Measurements from ENCODE around the gene PANX1. TPM values are rescaled to one million over a fixed set of nuclear protein-coding genes. Genes with fewer than 3 reads are reported as not detected.

PANX1 gene
- total and polyA plus RNA-seq, 2 experiments from 2014 or later: 25.1 to 58.1 TPM

GRCh38 chr11:94120946-94121345 lies 7.7 kb upstream of the PANX1 start:
- WGBS (ENCODE audit: low lambda C conversion rate, missing lambda C conversion rate): 89% methylated on average over 6 of the region's 6 CpGs
- Histone ChIP-seq H2AFZ (no peak overlapping the region), H3K36me3 (replicated peaks; ENCODE audit: insufficient read depth, low read depth) (no peaks in the 10 kb centered on the region), H4K20me1 (ENCODE audit: insufficient read depth, poor library complexity, severe bottlenecking) (no peaks in the 10 kb centered on the region), H3K9me3 (ENCODE audit: low read depth) (no peaks in the 10 kb centered on the region), H3K79me2 (peaks cover 3% of the 10 kb centered on the region), H3K27ac (no peak overlapping the region), H3K4me2 (no peak overlapping the region), H3K27me3 (no peaks in the 10 kb centered on the region), H3K4me3 (no peak overlapping the region), H3K4me1 (ENCODE audit: insufficient read depth) (no peaks in the 10 kb centered on the region), H3K9me2 (replicated peaks; ENCODE audit: insufficient read depth) (no peaks in the 10 kb centered on the region)
- DNase-seq (ENCODE audit: low spot score): no peak
- no peak for TF ChIP-seq EZH2 (IDR thresholded peaks at IDR 0.05; ENCODE audit: borderline replicate concordance)
- TF ChIP-seq CTCF (IDR thresholded peaks at IDR 0.05; ENCODE audit: poor library complexity): no peak
- TF ChIP-seq EZH2phosphoT487 (IDR thresholded peaks at IDR 0.05; ENCODE audit: low read depth, severe bottlenecking, unreplicated experiment): no peak

DNA sequence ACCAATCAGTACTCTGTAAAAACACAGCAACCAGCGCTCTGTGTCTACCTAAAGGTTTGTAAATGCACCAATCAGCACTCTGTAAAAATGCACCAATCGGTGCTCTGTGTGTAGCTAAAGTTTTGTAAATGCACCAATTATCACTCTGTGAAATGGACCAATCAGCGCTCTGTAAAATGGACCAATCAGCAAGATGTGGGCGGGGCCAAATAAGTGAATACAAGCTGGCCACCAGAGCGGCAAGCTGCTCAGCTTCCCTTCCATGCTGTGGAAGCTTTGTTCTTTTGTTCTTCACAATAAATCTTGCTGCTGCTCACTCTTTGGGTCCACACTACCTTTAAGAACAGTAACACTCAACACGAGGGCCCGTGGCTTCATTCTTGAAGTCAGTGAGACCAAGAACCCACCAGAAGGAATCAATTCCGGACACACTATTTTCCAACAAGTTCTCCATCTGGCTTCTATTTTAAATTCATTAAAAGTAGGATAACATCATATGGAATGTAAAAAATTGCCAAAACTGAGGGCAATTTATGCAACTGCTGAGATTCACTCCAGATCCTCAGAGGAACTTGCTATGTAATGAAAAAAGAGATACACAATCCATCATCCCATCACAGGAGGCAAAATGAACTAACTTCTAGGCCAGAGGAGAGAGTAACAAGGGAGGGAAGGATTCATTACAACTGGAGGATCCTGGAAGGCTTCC lies 3.1 kb upstream of the PANX1 start:
- H3K36me3 ChIP-seq (replicated peaks; ENCODE audit: insufficient read depth, low read depth): no peaks in the 10 kb centered on the region
- H3K4me2 ChIP-seq: no peak overlapping the region
- H3K4me1 ChIP-seq (ENCODE audit: insufficient read depth): peaks cover 19% of the 10 kb centered on the region
- no peaks in the 10 kb centered on the region for H3K27me3 ChIP-seq
- no peaks in the 10 kb centered on the region for H4K20me1 ChIP-seq (ENCODE audit: insufficient read depth, poor library complexity, severe bottlenecking)
- no peak overlapping the region for H3K27ac ChIP-seq
- no peaks in the 10 kb centered on the region for H3K9me3 ChIP-seq (ENCODE audit: low read depth)
- no peak overlapping the region for H2AFZ ChIP-seq
- WGBS (ENCODE audit: low lambda C conversion rate, missing lambda C conversion rate): 96% methylated on average over 8 of the region's 8 CpGs
- no peaks in the 10 kb centered on the region for H3K9me2 ChIP-seq (replicated peaks; ENCODE audit: insufficient read depth)
- DNase-seq (ENCODE audit: low spot score): no peak
- peaks cover 31% of the 10 kb centered on the region for H3K79me2 ChIP-seq
- TF ChIP-seq EZH2 (IDR thresholded peaks at IDR 0.05; ENCODE audit: borderline replicate concordance): no peak
- TF ChIP-seq CTCF (IDR thresholded peaks at IDR 0.05; ENCODE audit: poor library complexity): no peak
- no peak for TF ChIP-seq EZH2phosphoT487 (IDR thresholded peaks at IDR 0.05; ENCODE audit: low read depth, severe bottlenecking, unreplicated experiment)
- H3K4me3 ChIP-seq: no peak overlapping the region

DNA sequence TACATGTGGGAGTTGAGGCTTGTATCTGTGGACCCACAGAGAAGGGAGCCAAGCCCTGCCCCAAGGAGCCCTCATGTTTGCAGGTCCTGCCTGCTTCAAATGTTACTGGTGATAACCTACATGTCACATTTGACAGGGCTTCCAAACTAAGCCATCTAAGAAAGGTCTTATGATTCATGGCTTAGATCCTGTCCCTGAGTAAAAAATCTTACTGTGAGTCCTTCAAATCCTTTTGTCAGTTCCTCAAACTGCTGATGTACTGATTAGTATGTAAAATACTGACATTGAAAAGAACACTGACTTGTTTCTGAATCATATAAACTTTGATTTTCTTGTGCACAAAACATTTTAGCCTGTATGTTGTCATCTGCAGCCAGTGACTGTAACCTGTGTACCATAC lies 1.0 kb upstream of the PANX1 start:
- H2AFZ ChIP-seq: peak overlapping the region; percentile 47
- peak overlapping the region; percentile 97 for H3K27ac ChIP-seq
- peaks cover 52% of the 10 kb centered on the region for H3K79me2 ChIP-seq
- no peaks in the 10 kb centered on the region for H3K36me3 ChIP-seq (replicated peaks; ENCODE audit: insufficient read depth, low read depth)
- no peaks in the 10 kb centered on the region for H3K9me3 ChIP-seq (ENCODE audit: low read depth)
- DNase-seq (ENCODE audit: low spot score): no peak
- H3K4me2 ChIP-seq: peak overlapping the region; percentile 88
- H3K4me1 ChIP-seq (ENCODE audit: insufficient read depth): peaks cover 32% of the 10 kb centered on the region
- H3K27me3 ChIP-seq: no peaks in the 10 kb centered on the region
- H3K4me3 ChIP-seq: peak overlapping the region; percentile 71
- TF ChIP-seq EZH2 (IDR thresholded peaks at IDR 0.05; ENCODE audit: borderline replicate concordance) (no peak), CTCF (IDR thresholded peaks at IDR 0.05; ENCODE audit: poor library complexity) (no peak), EZH2phosphoT487 (IDR thresholded peaks at IDR 0.05; ENCODE audit: low read depth, severe bottlenecking, unreplicated experiment) (no peak)
- H4K20me1 ChIP-seq (ENCODE audit: insufficient read depth, poor library complexity, severe bottlenecking): no peaks in the 10 kb centered on the region
- H3K9me2 ChIP-seq (replicated peaks; ENCODE audit: insufficient read depth): no peaks in the 10 kb centered on the region
